OCI-LY7 (cell line): ENCODE results near the gene ALDH1L1.

Experiments
- EZH2phosphoT487 ChIP-seq: fragments of 200-600 bp; sonication (generic); IDR thresholded peaks from 2 replicates; pipeline ENCODE4 v1.6.1; 2018; ENCODE audit warnings: low read depth, borderline replicate concordance, mild to moderate bottlenecking, mixed run types, antibody characterized with exemption, low read length, moderate library complexity, mixed read lengths
- TF ChIP-seq, protein P1 (sequence below): fragments of 200-600 bp; sonication (generic); conservative IDR thresholded peaks from 2 replicates; pipeline ENCODE4 v1.5.1; 2014; ENCODE audit warnings: mild to moderate bottlenecking, antibody characterized with exemption, low read length, moderate library complexity, mixed read lengths

DNA sequence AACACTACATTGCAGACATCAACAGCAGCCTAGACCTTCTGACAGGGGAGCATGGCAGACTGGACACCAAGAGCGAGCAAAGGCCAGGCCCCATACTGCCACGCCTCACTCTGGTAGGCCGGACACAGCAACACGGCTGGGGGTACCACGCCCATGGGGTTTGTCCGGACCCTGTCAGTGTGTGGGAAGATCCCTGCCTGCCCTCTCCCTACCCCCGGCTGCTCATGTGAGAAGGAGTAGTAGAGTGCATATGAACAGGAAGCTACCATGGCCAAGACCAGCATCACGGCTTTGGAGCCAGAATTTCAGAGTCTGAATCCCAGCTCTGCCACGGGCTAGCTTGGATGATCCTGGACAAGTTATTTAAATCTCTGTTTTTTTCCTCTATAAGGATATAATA is 27.9 kb downstream of the ALDH1L1 start:
- TF ChIP-seq, protein P1, sequence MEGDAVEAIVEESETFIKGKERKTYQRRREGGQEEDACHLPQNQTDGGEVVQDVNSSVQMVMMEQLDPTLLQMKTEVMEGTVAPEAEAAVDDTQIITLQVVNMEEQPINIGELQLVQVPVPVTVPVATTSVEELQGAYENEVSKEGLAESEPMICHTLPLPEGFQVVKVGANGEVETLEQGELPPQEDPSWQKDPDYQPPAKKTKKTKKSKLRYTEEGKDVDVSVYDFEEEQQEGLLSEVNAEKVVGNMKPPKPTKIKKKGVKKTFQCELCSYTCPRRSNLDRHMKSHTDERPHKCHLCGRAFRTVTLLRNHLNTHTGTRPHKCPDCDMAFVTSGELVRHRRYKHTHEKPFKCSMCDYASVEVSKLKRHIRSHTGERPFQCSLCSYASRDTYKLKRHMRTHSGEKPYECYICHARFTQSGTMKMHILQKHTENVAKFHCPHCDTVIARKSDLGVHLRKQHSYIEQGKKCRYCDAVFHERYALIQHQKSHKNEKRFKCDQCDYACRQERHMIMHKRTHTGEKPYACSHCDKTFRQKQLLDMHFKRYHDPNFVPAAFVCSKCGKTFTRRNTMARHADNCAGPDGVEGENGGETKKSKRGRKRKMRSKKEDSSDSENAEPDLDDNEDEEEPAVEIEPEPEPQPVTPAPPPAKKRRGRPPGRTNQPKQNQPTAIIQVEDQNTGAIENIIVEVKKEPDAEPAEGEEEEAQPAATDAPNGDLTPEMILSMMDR: no peak
- TF ChIP-seq EZH2phosphoT487: no peak
